ELF-1 (cell line): ENCODE results near the gene MPP4.
A peak's percentile ranks its signal among the peaks of the same experiment; 100 is the strongest.

Source experiments
- DNase-seq: peaks from one replicate; pipeline ENCODE4 v3.0.0-alpha.2; 2016; ENCODE audit warnings: low read depth, low spot score

The MPP4 gene

GRCh38 chr2:201698588-201699226 is at the start of gene MPP4:
Gene MPP4, minus strand, starts transcription at chr2:201698644. Its CDS starts 4,690 bp downstream, at chr2:201693954.
- DNase-seq = no peak

GRCh38 chr2:201746551-201746950 is 48.1 kb upstream of the MPP4 start:
- no peak for DNase-seq

GRCh38 chr2:201735486-201735885 is 37.0 kb upstream of the MPP4 start:
- DNase-seq = no peak

- DNase-seq = no peak
Observed at GRCh38 chr2:201734111-201734510, 35.7 kb upstream of the MPP4 start.

- no peak for DNase-seq
Observed at GRCh38 chr2:201733544-201733943, 35.1 kb upstream of the MPP4 start.

- DNase-seq = no peak
Observed at GRCh38 chr2:201730651-201731285, 32.3 kb upstream of the MPP4 start.

GRCh38 chr2:201715459-201715858 is 17.0 kb upstream of the MPP4 start:
- DNase-seq = no peak

GRCh38 chr2:201712726-201713125 is 14.3 kb upstream of the MPP4 start:
- DNase-seq = no peak

GRCh38 chr2:201709747-201710146 is 11.3 kb upstream of the MPP4 start:
- no peak for DNase-seq

- no peak for DNase-seq
Observed at GRCh38 chr2:201709049-201709448, 10.6 kb upstream of the MPP4 start.

- no peak for DNase-seq
Observed at GRCh38 chr2:201707753-201708152, 9.3 kb upstream of the MPP4 start.

- DNase-seq = no peak
Observed at GRCh38 chr2:201707142-201707541, 8.7 kb upstream of the MPP4 start.

GRCh38 chr2:201704536-201704935 is 6.1 kb upstream of the MPP4 start:
- no peak for DNase-seq

GRCh38 chr2:201701646-201702045 is 3.2 kb upstream of the MPP4 start:
- no peak for DNase-seq

- DNase-seq = no peak
Observed at GRCh38 chr2:201699416-201699815, 972 bp upstream of the MPP4 start.

- DNase-seq = no peak
Observed at GRCh38 chr2:201697899-201698298, 545 bp downstream of the MPP4 start.

GRCh38 chr2:201696151-201696659 is 2.2 kb downstream of the MPP4 start:
- DNase-seq = no peak

- no peak for DNase-seq
Observed at GRCh38 chr2:201685156-201685555, 13.3 kb downstream of the MPP4 start.

GRCh38 chr2:201680743-201681142 is 17.7 kb downstream of the MPP4 start:
- DNase-seq = peak; percentile 72

GRCh38 chr2:201678401-201678800 is 20.0 kb downstream of the MPP4 start:
- DNase-seq = no peak

GRCh38 chr2:201675454-201675853 is 23.0 kb downstream of the MPP4 start:
- DNase-seq = no peak

- DNase-seq = no peak
Observed at GRCh38 chr2:201674794-201675193, 23.6 kb downstream of the MPP4 start.

GRCh38 chr2:201674298-201674697 is 24.1 kb downstream of the MPP4 start:
- no peak for DNase-seq
